Spinal cord (tissue), 10 donors: ENCODE data around the gene OR5K4. TPM values are rescaled to one million over a fixed set of nuclear protein-coding genes. Genes with fewer than 3 reads are reported as not detected.
"Not testable (repeated sequence)": the region's sequence is repeated elsewhere in the genome, so short reads cannot be mapped to it uniquely, and the experiment has no call there.

Experiments used
- DNase-seq, 6 donors: peaks; one replicate each; pipeline versions ENCODE4 v3.0.0 to v3.0.0-alpha.2; 2013 to 2015; ENCODE audit warnings: low spot score in 6 of 6, low read depth in 4 of 6
- H3K27ac ChIP-seq: one replicate; pipeline ENCODE4 v1.5.1; 2013; ENCODE audit warnings: low read depth, low read length, control low read depth
- H3K27me3 ChIP-seq: one replicate; pipeline ENCODE4 v1.6.1; 2013; ENCODE audit warnings: low read length; ENCODE audit not compliant: control insufficient read depth, insufficient read depth
- H3K36me3 ChIP-seq: one replicate; pipeline ENCODE4 v1.6.1; 2013; ENCODE audit warnings: low read length; ENCODE audit not compliant: control insufficient read depth, insufficient read depth
- H3K4me1 ChIP-seq: one replicate; pipeline ENCODE4 v1.6.1; 2013; ENCODE audit warnings: low read length; ENCODE audit not compliant: control insufficient read depth, insufficient read depth
- H3K4me3 ChIP-seq: one replicate; pipeline ENCODE4 v1.5.1; 2013; ENCODE audit warnings: low read depth, low read length, control low read depth
- H3K9me3 ChIP-seq: one replicate; pipeline ENCODE4 v1.6.1; 2013; ENCODE audit warnings: low read length; ENCODE audit not compliant: control insufficient read depth, insufficient read depth
- WGBS: methylation state at CpG from one replicate; pipeline ENCODE4 v1.1.5; 2013; ENCODE audit warnings: missing lambda C conversion rate; ENCODE audit not compliant: insufficient coverage; 5-methylcytosine and 5-hydroxymethylcytosine counted together
- polyA plus RNA-seq, 2 donors: library from polyadenylated mRNA; unstranded; fragments of 120-200 nt; gene quantifications; one replicate each; pipeline ENCODE4 v1.2.1, GENCODE V29; 2013; ENCODE audit not compliant: insufficient read length in 2 of 2
- total RNA-seq, 2 donors: library from RNA; depleted of rRNA in 1 of 2; stranded (reverse); fragments of 120-200 nt in 1 of 2; fragments of >200 nt in 1 of 2; gene quantifications; one replicate each; pipeline versions ENCODE4 v1.2.3 to v1.2.4, GENCODE V29; 2013 to 2014
- donor health status: healthy.

OR5K4 gene
- total and polyA plus RNA-seq, 4 donors = not detected

DNA sequence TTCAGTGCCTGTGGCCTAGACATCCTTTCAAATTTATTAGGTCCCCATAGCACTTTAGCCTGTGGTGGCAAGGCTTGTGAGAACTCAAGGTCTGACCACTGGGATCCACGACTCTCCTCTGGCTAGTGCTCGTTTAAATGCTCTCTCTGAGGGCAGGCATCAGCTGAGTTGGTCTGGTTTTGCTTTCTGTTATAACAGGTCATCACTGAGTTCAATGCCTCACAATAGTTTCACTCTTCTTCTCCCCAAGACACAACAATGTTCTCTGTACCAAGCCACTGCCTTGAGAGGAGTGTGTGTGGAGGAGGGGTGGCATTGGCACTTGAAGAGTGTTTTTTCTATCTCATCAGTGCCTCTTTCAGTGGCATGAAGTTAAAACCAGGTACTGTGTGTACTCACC is 7.6 kb downstream of the OR5K4 start:
- peaks cover 6% of the 10 kb centered on the region for H3K9me3 ChIP-seq
- no peaks in the 10 kb centered on the region for H3K36me3 ChIP-seq
- no peak overlapping the region for H3K4me3 ChIP-seq
- no peaks in the 10 kb centered on the region for H3K4me1 ChIP-seq
- no peak for DNase-seq
- no peak overlapping the region for H3K27ac ChIP-seq
- 89% methylated on average over 2 of the region's 2 CpGs for WGBS
- H3K27me3 ChIP-seq = no peaks in the 10 kb centered on the region

GRCh38 chr3:98367464-98368246 is 14.0 kb downstream of the OR5K4 start:
- WGBS = 100% methylated on average over 2 of the region's 4 CpGs
- Histone ChIP-seq H3K4me3 (no peak overlapping the region), H3K4me1 (no peaks in the 10 kb centered on the region), H3K27me3 (no peaks in the 10 kb centered on the region), H3K36me3 (no peaks in the 10 kb centered on the region), H3K9me3 (no peaks in the 10 kb centered on the region), H3K27ac (no peak overlapping the region)
- no peak for DNase-seq

DNA sequence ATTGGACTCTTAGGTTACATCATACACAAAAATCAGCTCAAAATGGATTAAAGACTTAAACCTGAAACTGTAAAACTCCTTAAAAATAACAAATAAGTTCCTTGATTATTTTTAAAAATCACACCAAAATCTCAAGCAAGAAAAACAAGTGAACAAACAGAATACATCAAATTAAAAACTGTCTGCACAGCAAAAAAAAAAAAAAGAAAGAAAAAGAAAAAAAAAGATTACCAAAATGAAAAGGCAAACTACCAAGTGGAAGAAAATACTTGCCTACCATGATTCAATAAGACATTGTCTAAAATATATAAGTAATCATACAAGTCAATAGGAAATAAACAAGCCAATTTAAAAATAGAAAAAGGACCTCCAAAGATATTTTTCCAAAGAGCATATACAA is 17.5 kb downstream of the OR5K4 start:
- H3K9me3 ChIP-seq = no peaks in the 10 kb centered on the region
- H3K4me1 ChIP-seq = no peaks in the 10 kb centered on the region
- no peak overlapping the region for H3K27ac ChIP-seq
- H3K36me3 ChIP-seq = no peaks in the 10 kb centered on the region
- no peak for DNase-seq
- no peaks in the 10 kb centered on the region for H3K27me3 ChIP-seq
- no peak overlapping the region for H3K4me3 ChIP-seq

DNA sequence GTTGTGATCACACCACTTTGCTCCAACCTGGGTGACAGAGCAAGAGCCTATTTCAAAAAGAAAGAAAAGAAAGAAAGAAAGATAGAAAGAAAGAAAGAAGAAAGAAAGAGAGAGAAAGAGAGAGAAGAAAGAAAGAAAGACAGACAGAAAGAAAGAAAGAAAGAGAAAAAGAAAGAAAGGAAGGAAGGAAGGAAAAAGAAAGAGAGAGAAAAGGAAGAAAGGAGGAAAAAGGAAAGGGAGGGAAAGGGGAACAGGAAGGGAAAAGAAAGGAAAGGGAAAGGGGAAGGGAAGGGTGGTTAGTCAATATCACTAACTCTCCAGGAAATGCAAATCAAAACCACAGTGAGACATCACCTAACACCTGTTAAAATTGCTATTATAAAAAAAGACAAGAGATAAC is 18.2 kb downstream of the OR5K4 start:
- no peak for DNase-seq
- Histone ChIP-seq H3K4me1 (no peaks in the 10 kb centered on the region), H3K36me3 (no peaks in the 10 kb centered on the region), H3K27me3 (no peaks in the 10 kb centered on the region), H3K4me3 (no peak overlapping the region), H3K9me3 (no peaks in the 10 kb centered on the region), H3K27ac (no peak overlapping the region)

DNA sequence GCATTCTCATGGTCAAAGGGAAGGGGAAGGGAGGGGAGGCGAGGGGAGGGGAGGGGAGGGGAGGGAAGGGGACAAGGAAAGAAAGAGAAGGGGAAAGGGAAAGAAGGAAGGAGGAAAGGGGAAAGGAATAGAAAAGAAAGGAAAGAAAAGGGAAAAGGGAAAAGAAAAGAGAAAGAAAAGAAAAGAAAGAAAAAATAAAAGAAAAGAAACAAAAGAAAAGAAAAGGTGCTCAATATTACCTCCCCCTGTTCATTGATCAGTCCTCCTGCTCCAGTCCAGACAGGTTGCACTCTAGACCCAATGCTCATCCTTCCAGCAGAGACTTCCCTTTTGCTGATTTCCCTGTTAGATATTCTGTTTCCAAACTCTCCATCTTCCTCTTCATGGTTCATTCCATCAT is 18.8 kb downstream of the OR5K4 start:
- no peaks in the 10 kb centered on the region for H3K27me3 ChIP-seq
- no peaks in the 10 kb centered on the region for H3K36me3 ChIP-seq
- no peaks in the 10 kb centered on the region for H3K9me3 ChIP-seq
- H3K4me1 ChIP-seq = no peaks in the 10 kb centered on the region
- H3K27ac ChIP-seq = no peak overlapping the region
- WGBS = no CpG with 5 or more reads among the region's 1 CpG
- H3K4me3 ChIP-seq = no peak overlapping the region
- no peak for DNase-seq

- Histone ChIP-seq H3K9me3 (no peaks in the 10 kb centered on the region), H3K4me1 (no peaks in the 10 kb centered on the region), H3K27me3 (no peaks in the 10 kb centered on the region), H3K36me3 (no peaks in the 10 kb centered on the region), H3K4me3 (no peak overlapping the region), H3K27ac (no peak overlapping the region)
- WGBS = no CpG with 5 or more reads among the region's 2 CpGs
- no peak for DNase-seq
Observed at GRCh38 chr3:98376631-98377030, 23.0 kb downstream of the OR5K4 start.

- Histone ChIP-seq H3K27me3 (no peaks in the 10 kb centered on the region), H3K27ac (no peak overlapping the region), H3K4me1 (no peaks in the 10 kb centered on the region), H3K36me3 (no peaks in the 10 kb centered on the region), H3K4me3 (no peak overlapping the region), H3K9me3 (no peaks in the 10 kb centered on the region)
- WGBS = no CpG with 5 or more reads among the region's 2 CpGs
- DNase-seq = peak in 1 of 6 donors; percentile 2
Observed at GRCh38 chr3:98388147-98388546, 34.5 kb downstream of the OR5K4 start.

DNA sequence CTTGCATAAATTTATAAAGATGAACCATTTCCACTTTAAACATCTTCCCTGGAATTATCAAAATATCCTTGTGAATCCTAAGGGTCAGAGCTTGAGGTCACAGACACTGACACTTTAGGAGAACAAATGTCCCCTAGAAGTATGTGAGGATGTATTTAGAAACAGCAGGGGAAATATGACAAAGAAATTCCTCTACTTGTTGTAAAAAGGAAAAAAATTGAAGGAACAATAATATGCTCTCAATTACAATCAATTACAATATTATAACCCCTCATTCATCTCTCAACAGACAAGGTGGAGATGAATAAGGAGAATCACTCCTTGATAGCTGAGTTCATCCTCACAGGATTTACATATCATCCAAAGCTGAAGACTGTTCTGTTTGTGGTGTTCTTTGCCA is 36.7 kb downstream of the OR5K4 start, which contains the start of gene OR5K3:
Gene OR5K3, plus strand, starts transcription at position 301 of the 400 bp plus-strand sequence. Its CDS starts 0 bp downstream, at position 301.
- Histone ChIP-seq H3K4me1 (peaks cover 3% of the 10 kb centered on the region), H3K36me3 (no peaks in the 10 kb centered on the region), H3K27me3 (no peaks in the 10 kb centered on the region), H3K9me3 (no peaks in the 10 kb centered on the region), H3K4me3 (no peak within 1 kb of the TSS), H3K27ac (no peak within 1 kb of the TSS)
- DNase-seq = no peak

- Histone ChIP-seq H3K27me3 (no peaks in the 10 kb centered on the region), H3K36me3 (no peaks in the 10 kb centered on the region), H3K9me3 (peaks cover 2% of the 10 kb centered on the region), H3K27ac (no peak overlapping the region), H3K4me3 (no peak overlapping the region), H3K4me1 (peaks cover 6% of the 10 kb centered on the region)
- DNase-seq = peak in 1 of 6 donors; percentile 51
Observed at GRCh38 chr3:98395101-98395500, 41.4 kb downstream of the OR5K4 start.

DNA sequence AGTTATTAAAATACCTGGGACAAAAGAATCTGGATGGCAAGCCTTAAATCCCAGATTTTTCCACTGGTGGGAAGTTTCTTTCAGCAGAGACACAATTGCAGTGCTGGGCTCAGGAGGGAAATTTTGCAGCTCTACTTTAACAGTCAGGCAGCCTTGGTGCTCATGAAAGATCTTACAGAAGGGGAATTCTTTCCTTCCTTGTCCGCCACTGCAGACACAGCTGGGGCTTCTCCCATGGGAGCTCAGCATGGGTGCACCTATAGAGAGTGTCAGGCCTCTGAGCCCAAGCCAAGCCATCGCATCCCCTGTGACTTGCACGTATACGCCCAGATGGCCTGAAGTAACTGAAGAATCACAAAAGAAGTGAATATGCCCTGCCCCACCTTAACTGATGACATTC is 42.8 kb downstream of the OR5K4 start:
- no CpG with 5 or more reads among the region's 4 CpGs for WGBS
- not testable (repeated sequence) for H3K36me3 ChIP-seq, H3K27me3 ChIP-seq, H3K9me3 ChIP-seq, DNase-seq, H3K4me3 ChIP-seq, H3K4me1 ChIP-seq, H3K27ac ChIP-seq
